GM19043 (cell line): Measurements from ENCODE around the gene C18orf32.
"Not testable (repeated sequence)": the region's sequence is repeated elsewhere in the genome, so short reads cannot be mapped to it uniquely, and the experiment has no call there.

Experiments
- ATAC-seq: cut with Tn5 transposase; IDR thresholded peaks from one replicate; pipeline ENCODE4 v1.9.1; 2021; ENCODE audit warnings: low read depth; ENCODE audit not compliant: unreplicated experiment

Gene C18orf32

DNA sequence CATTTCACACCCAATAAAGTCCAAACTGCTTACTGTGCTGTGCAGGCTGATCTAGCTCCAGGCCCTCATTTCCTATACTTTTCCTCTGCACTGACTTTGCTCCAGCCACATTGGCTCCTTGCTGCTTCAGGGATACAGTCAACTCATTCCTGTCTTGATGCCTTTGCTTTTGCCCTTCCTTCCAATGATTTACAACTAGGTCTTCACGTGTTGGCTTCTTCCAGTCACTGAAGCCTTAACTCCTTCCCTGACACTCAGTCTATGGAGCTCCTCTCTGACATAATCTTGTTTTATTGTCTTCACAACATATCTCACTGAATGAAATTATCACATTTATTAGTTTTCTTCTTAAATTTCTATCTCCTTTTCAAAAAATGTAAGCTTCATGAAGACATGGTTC is 16.9 kb upstream of the C18orf32 start:
- ATAC-seq = no peak

DNA sequence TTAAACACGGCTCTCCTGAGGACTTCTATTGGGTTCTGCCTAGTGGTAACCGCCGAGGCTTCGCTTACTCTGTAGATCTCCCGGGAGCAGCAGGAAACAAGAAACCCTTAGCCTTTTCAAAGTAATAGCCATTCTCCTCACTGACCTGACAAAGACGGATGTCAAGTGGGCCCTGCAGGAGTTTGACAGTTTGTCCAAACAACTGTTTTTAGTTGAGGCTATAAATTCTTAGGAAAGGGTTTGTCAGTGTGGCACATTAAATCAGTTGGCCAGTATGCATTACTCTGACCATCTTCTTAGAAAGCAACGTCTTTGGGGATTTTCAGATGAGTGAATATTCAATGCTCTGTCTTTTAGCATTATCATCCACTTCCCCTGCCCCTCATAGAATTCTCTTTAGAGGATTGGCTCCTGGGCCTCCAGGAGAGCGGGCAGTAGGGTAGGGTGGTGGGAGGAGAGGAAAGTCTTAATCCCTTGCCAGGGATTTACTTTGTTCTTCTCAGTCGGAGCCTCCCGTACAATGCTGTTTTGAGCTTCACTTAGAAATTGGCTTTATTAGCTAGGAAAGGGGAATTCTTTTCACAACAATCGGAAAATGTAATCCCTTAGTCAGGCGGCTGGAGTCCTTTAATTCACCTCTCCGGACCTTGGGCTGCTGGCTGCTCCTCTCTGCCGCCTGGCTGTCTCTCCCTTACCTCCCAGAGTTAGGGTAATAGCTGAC is 13.3 kb upstream of the C18orf32 start:
- ATAC-seq = no peak

DNA sequence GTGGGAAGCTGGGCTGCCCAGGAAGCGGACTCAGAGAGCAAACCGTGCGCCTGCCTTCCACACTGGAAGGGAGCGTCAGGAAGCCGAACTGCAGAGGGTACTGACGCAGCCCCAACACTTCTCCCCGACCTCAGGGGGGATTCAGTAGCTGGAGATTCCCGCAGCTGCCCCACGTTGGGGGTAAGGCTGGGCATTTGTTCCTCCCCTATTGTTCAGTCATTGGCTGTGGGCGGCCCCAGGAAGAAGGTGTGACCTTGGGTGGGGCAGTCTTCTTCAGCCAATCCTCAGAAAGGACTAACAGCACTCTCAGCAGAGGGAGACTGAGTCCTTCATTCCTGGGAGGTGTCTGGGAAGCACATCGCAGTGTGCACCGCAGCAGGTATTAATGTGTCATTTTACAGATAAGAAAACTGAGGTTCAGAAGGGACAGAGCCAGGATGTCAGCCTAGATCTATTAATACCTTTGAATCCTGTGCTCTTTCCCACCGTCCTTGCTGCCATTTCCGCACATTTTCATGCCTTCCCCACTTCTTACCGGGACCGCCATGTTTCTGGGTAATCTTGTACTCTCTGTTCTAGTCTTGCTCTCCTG is 12.1 kb upstream of the C18orf32 start:
- ATAC-seq = no peak

DNA sequence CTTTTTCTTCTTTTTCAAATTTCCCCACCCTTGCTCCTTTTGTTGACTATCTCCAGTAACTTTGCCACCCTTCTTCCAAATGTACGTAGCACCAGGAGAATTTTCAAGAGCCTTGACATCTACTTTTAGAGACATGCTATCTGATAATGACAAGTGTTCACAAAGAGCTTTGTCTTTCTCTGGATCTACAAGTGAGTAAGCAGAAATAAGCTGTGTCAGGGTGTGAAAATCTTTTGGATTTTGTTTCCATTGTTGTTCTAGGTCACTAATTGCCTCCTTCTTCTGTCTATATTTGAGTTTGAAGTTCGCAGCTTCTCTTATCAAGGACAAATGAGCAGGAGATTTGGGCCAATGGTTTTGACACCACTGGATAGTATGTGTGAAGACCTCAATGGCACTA is 8.4 kb upstream of the C18orf32 start:
- no peak for ATAC-seq

DNA sequence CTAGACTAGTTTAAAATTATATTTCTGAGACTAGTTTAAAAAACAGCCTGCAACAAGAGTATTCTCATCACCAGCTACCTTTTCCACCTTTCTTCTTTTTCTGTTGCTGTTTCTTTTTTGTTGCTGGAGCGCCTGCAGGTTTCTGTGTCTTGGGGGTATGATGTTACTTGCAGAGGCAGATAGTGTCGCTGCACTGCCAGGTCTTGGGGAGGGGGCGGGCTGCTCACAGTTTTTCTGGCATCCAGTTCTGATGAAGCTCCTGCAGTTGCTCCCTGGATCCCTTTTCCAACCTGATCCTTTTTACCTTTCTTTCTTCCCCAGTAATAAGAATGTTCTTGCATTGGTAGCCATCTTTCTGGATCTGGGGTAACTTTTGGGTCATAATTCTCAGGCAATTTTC is 8.0 kb upstream of the C18orf32 start:
- ATAC-seq = no peak

DNA sequence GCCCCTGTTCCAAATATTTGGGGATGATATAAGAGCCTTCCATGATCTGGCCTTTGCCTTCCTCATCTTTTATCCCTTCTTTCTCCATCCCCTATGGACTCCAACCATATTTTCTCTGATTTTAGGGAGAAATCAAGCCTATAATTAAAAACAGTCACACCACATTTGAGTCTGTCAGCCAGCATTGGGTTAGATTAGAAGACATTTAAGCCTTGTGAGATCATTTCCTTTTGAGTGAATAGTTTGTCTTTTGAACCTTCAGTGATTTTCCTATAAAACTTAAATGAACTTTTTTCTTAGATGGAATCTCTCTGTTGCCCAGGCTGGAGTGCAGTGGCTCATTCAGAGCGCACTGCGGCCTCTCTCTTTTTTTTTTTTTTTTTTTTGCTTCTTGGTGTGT is 7.6 kb upstream of the C18orf32 start:
- no peak for ATAC-seq

DNA sequence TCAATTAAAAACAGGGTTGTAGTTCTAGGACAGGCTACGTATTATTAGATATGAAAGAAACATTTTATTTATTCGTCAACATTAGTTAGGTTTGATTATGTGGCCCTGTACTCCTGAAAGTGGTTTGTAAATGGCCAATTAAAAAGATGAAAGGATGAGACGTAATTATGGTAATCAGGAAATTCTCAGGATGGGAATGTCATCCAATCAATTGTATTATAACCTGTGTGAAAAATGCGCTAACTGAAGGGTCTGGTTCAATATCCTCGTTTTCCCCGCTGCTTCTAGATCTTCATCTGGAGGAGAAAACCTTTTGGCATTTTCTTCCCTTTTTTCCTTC is 5.6 kb upstream of the C18orf32 start:
- no peak for ATAC-seq

DNA sequence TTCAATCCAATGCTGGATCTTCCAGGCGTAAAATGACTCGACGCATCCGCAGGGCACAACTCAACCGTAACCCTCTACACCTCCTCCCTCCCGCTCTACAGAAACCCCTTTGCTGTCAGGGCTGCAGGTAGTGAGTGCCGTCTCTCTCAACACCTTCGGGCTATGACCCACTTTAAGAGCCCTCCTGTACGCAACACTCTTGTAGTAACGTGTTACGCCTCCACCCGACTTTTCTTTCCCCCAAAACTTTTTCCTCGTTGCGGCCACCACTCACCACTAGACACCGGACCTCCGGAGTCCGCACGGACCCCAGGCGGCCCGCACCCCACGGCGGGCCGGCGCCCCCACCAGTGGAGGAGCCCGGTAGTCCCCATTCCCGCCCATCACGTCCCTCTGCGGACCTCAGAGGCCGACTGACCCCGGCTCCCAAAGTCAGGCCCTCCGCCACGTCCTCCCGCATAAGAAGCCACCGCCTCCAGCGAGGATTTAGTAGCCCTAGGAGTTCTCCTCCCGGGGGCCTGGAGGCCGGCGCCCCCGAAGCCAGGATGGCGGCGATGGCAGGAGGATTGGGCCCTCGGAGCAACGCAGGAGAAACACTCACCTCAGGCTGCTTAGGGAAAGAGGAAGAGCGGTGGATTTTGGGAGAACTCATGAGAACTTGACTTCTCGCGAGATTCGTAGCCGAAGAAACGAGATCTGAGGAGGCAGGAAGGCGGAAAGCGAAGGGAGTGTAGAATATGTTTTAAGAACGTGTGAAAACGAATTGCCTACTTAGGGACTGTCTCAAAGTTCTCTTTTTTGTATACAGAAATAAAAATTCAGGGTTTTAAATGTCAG is 5.0 kb upstream of the C18orf32 start, which contains the start of gene RPL17:
RPL17 (minus strand) TSS at position 609 of the 837 bp plus-strand sequence.
- peak; percentile 74 for ATAC-seq

DNA sequence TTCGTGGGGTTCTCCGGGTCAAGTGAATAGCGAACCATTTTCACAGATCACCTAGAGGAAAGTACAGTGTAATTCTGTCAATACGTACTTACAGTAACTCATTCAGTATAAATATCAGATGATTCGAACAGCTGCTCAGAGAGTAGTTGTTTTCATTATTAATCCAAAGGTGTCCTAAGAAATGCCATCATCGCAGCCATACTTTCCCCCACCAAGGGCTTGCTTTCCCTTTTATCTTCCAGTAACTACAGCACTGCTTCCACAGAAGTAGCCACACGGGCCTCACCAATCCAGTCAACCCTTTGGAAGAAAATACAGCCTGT is 4.5 kb upstream of the C18orf32 start:
- ATAC-seq = no peak

DNA sequence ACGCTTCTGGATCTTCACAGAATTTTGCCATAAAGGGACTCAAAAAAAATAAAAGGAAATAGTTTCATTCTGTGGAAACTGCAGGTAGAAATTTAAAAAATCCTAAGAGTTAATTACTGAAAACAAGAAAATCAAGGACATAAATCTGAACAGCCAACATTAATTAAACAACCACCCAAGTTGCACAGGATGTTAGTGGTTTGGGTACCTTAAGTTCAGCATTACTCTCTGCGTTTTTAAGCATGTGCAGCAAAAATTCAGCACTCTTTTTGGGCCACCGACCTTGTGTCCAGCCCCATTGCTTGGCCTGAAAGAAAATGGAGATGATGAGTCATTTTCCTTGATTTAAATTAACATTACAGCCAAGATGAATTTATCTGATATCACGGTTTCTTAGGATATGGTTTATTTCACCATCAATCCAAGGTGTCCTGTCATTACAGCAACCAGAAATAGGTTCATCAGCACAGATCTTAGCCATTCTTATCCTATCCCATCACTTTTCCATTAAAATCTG is 3.3 kb upstream of the C18orf32 start:
- no peak for ATAC-seq

DNA sequence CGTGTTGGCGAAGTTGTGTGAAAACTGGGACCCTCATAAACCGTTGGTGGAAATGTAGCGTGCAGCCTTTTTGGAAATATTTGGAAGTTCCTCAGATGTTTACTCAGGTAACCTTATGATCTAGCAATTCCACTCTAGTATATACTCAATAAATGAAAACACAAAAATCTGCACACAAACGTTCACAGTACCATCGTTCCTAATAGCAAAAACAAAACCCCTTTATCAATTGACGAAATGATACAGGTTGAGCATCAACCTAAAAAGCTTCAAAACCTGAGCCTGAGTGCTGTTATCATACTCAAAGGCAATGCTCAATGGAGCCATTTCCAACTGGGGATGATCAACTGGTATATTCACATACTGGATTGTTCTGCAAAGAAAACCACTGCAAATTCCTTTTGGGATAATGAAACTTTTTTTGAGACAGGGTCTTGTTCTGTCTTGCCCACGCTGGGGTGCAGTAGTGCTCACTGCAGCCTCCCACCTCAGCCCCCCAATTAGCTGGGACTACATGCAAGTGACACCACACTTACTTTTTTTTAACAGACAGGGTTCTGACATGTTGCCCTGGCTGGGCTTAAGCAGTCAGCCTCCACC is 777 bp upstream of the C18orf32 start:
- ATAC-seq = no peak

DNA sequence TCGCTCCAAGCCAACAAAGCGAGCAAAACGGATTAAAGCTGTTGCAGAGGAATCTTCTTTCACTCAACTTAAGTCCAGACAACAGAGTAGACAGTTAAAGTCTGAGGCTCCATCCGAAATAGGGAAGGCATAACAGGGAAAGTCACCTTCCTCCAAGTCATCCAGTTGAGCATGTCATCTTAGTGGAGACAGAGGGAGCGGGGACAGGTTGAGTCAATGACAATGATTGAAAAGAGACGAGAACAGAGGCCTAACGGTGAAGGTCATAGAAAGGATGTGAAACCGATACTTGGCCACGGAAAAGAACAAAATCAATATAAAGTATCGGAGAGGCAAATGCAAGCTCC is 455 bp downstream of the C18orf32 start:
- ATAC-seq = no peak

DNA sequence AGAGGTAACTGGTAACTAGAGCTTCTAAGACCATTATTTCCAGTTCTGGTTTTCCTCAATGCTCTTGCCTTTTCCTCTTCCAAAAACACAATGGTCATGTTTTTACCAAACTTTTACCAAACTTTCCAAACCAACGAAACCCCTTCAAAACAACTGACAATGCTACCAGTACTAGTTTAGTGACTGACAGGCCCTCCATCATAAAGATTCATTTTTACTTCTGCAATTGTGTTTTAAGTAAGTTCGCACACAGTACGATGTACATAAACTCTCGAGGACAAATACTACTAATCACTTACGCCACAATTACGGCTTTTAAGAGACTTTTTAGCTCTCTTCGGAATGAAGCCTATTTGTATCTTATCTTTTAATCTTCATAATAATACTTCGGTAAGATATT is 900 bp downstream of the C18orf32 start:
- no peak for ATAC-seq

DNA sequence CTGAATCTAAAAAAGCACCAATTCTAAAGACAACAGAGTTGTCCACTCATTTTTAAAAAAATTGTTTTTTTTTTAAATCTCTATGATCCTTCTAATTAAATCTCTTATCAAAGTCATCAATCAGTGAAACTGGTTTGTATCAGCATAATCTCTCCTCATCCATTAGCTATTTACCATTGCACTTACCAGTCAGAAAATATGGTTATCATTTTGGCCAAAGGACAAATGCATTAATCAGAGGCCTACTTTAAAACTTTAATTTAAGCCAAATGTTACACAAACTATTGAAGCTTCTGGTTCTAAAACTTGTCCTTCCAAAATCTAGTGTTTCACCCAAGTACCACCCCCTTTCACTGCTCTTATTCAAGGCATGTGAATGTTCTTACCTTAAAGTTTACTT is 3.8 kb downstream of the C18orf32 start:
- ATAC-seq = no peak

DNA sequence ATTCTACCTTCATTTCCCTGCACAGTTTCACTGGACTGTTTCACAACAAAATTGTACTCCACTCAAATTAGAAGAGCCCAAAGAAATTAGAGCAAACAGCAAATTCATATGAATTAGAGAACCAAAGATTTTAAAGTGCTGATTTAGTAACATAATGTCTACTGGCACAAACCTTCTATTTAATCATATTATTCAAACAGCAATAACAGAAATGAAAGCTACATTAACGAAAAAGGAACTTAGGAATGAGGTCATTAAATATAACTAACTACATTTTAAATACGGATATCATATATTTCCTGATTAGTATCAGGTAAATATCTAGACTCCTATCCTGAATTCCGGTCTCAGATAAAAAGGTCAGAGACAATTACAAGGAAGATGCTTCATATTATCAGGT is 5.1 kb downstream of the C18orf32 start:
- ATAC-seq = no peak

DNA sequence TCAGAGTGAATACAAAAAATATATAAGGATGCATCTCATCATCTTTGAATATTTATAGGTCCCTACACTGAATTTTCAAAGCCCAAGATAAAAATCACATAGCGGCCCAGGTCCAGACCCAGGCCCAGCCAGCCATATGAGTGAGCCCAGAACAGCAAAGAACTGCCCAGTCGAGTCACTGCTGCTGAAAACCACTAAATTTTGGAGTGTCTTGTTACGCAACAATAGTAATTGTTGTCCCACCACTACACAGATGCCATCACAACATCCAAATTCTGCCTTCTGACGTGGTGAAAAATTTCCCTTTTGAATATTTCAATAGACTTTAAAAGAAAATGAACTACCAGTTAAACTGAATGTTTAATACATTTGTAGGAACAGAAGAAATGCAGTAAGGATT is 5.7 kb downstream of the C18orf32 start:
- no peak for ATAC-seq

DNA sequence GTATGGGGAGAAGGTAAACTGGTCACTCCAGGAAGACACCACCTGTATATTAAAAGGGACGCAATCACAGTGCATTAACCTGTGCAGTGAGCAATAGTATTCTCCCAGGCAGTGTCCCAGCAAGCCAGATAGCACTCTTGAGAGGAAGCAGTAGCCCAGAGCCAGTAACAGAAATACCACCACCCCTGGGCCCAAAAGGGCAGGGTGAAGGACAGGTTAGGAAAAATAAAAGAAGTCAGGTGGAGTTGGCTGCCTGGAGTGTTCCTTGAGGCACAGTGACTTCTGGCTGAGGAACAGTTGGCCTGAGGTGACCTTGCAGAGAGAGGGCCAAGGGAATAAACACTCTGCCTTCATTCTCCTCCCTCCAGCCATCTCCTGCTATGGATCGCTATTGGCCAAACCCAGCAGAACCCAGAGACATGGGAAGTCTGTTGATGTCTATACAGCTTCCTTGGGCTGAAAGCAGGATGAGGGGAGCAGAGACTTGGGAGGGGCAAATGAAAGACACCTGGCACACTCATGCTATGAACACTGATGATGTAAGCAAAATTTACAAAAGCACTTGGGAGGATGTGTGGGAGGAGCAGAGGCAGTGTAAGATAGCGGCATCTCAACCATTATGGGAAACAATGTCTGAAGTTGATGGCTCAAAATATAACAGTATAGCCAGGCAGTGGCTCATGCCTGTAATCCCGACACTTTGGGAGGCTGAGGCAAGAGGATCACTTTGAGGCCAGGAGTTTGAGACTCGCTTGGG is 7.5 kb downstream of the C18orf32 start:
- ATAC-seq = no peak

DNA sequence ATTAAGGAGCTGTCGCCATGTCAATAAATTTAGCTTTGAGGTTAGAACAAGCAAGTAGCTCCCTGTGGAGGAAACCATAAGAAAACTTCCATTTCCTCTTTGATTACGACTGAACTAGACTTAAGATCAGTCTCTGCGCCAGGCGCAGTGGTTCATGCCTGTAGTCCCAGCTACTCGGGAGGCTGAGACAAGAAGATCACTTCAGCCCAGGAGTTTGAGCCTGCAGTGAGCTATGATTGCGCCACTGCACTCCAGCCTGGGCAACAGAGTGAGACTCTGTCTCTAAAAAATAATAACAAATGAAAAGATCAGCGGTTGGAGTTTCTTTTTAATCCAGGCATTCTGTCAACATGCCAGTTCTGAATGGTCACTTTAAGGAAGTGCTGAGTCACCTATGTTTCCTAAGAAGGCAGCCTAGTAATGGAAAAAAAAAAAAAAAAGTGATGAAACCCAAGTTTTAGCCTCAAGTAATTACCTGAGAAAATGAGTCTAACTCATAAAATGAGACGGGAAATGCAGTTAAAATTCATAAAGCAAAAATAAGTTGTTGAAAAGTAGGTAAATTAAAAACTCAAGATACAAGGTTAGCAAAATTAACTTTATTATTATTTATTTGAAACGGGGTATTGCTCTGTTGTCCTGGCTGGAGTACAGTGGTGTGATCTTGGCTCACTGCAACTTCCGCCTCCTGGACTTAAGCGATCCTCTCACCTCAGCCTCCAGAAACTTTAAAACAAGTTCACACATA is 10.2 kb downstream of the C18orf32 start:
- ATAC-seq = no peak

DNA sequence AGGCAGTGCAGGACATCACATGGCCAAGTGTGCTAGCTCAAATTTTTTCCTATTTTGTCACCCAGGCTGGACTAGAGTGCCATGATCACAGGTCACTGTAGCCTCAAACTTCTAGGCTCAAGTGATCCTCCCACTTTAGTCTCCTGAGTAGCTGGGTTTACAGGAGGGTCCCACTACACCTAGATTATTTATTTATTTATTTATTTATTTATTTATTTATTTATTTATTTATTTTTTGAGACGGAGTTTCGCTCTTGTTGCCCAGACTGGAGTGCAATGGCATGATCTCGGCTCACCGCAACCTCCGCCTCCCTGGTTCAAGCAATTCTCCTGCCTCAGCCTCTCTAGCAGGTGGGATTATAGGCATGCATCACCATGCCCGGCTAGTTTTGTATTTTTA is 12.1 kb downstream of the C18orf32 start:
- ATAC-seq = not testable (repeated sequence)

DNA sequence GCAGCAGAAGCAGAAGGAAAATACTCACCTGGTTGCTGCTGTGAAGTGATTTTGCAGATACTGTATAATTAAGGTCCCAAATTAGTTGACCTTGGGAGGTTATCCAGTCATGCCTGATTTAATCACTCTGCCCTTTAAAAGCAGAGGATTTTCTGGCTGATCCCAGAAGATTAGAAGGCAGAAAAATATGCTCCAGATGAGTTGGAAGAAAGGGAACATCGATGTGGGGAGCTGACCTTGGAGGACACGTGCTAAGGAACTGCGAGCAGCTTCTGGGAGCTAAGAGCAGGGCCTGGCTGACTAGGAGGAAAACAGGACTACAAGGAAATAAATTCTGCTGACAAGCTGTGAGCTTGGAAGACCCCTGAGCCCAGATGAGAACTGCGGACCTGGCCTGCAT is 13.3 kb downstream of the C18orf32 start:
- ATAC-seq = no peak
